ENCODE data around the gene ERVK3-1. TPM values are rescaled to one million over a fixed set of nuclear protein-coding genes. Genes with fewer than 3 reads are reported as not detected.
A peak's percentile ranks its signal among the peaks of the same experiment; 100 is the strongest.

ERVK3-1 gene
- total RNA-seq, 4 donors from 2014 or later: 32.9 to 53.0 (median 38.0) TPM

GRCh38 chr19:58277197-58277596, 28.0 kb upstream of the ERVK3-1 start:
- Histone ChIP-seq H3K4me1 (peaks cover 15 to 35% (median 28%) of the 10 kb centered on the region in 4 donors), H3K27me3 (no peaks in the 10 kb centered on the region), H3K4me3 (peak overlapping the region in 1 of 4 donors; percentile 90), H3K36me3 (peaks cover 6 to 51% (median 21%) of the 10 kb centered on the region in 4 donors), H3K27ac (replicated peaks in 1 of 4) (peak overlapping the region in 2 of 4 donors; percentile 90 to 94), H3K9me3 (peaks cover 0 to 48% (median 39%) of the 10 kb centered on the region in 4 donors)
- TF ChIP-seq POLR2A (IDR thresholded peaks at IDR 0.05; ENCODE audit: low read depth): no peak
- TF ChIP-seq POLR2AphosphoS5 (IDR thresholded peaks at IDR 0.05): no peak
- TF ChIP-seq, protein P1, sequence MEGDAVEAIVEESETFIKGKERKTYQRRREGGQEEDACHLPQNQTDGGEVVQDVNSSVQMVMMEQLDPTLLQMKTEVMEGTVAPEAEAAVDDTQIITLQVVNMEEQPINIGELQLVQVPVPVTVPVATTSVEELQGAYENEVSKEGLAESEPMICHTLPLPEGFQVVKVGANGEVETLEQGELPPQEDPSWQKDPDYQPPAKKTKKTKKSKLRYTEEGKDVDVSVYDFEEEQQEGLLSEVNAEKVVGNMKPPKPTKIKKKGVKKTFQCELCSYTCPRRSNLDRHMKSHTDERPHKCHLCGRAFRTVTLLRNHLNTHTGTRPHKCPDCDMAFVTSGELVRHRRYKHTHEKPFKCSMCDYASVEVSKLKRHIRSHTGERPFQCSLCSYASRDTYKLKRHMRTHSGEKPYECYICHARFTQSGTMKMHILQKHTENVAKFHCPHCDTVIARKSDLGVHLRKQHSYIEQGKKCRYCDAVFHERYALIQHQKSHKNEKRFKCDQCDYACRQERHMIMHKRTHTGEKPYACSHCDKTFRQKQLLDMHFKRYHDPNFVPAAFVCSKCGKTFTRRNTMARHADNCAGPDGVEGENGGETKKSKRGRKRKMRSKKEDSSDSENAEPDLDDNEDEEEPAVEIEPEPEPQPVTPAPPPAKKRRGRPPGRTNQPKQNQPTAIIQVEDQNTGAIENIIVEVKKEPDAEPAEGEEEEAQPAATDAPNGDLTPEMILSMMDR (IDR thresholded peaks at IDR 0.05): no peak
- no peak for TF ChIP-seq EP300 (IDR thresholded peaks at IDR 0.05)
- intact Hi-C loops (cut with DNase I): loop anchor here (10.0 kb wide), 1 partner anchor 92 kb away; the partner anchor contains the start of gene ZNF274
- 93% methylated on average over 3 of the region's 7 CpGs for WGBS
- DNase-seq (ENCODE audit: extremely low spot score): no peak

GRCh38 chr19:58277748-58278540, 27.2 kb upstream of the ERVK3-1 start:
- Histone ChIP-seq H3K9me3 (peaks cover 0 to 40% (median 32%) of the 10 kb centered on the region in 4 donors), H3K4me3 (peak overlapping the region; percentile 78 to 90 (median 84)), H3K27ac (replicated peaks in 1 of 4) (peak overlapping the region; percentile 86 to 94 (median 90)), H3K36me3 (peaks cover 0 to 44% (median 19%) of the 10 kb centered on the region in 4 donors), H3K27me3 (no peaks in the 10 kb centered on the region), H3K4me1 (peaks cover 15 to 35% (median 28%) of the 10 kb centered on the region in 4 donors)
- no peak for DNase-seq (ENCODE audit: extremely low spot score)
- WGBS: 39% methylated on average over 25 of the region's 25 CpGs
- intact Hi-C loops (cut with DNase I): loop anchor here (10.0 kb wide), 1 partner anchor 93 kb away; the partner anchor contains the start of gene ZNF274
- TF ChIP-seq POLR2AphosphoS5 (IDR thresholded peaks at IDR 0.05) (no peak), EP300 (IDR thresholded peaks at IDR 0.05) (no peak), POLR2A (IDR thresholded peaks at IDR 0.05; ENCODE audit: low read depth) (no peak)
- TF ChIP-seq, protein P1 (IDR thresholded peaks at IDR 0.05): no peak

DNA sequence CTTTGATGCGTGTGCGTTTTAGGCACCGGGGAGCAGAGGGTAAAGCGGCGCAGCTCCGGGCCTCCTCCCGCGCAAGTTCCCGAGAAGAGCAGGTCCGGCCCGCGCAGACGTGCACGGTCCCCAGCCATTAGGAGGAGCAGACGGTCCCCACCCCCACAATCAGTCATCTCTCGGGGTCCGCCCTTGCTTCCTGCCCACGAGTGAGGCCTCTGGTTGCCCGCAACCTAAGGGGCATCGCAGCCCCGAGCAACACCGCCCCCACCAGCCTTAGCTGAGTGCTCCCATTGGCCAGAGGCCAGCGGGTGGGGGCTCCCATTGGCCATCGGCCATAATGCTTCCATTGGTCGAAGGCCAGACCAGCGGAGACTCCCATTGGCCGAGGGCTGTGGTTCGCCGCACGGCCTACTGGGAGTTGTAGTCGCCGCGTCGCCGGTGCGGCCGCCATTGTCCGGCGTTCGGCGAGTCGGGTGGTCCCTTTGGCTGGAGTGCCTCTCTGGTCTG, 26.6 kb upstream of the ERVK3-1 start, which contains the start of gene ZNF8:
ZNF8 (plus strand) TSS at position 415 of the 501 bp plus-strand sequence. CDS start 127 bp downstream, outside the sequence.
- peak; percentile 99 for DNase-seq (ENCODE audit: extremely low spot score)
- intact Hi-C loops (cut with DNase I): loop anchor here (10.0 kb wide), 1 partner anchor 94 kb away; the partner anchor contains the start of gene ZNF274
- no peaks in the 10 kb centered on the region for H3K27me3 ChIP-seq
- peaks cover 0 to 38% (median 18%) of the 10 kb centered on the region in 4 donors for H3K36me3 ChIP-seq
- peak within 1 kb of the TSS; percentile 86 to 94 (median 90) for H3K27ac ChIP-seq (replicated peaks in 1 of 4)
- peak within 1 kb of the TSS; percentile 78 to 90 (median 84) for H3K4me3 ChIP-seq
- peak; percentile 92 for TF ChIP-seq POLR2AphosphoS5 (IDR thresholded peaks at IDR 0.05)
- TF ChIP-seq POLR2A (IDR thresholded peaks at IDR 0.05; ENCODE audit: low read depth): no peak
- TF ChIP-seq, protein P1 (IDR thresholded peaks at IDR 0.05): peak in 1 of 3 experiments; percentile 35
- no peak for TF ChIP-seq EP300 (IDR thresholded peaks at IDR 0.05)
- WGBS: 0% methylated on average over 11 of the region's 42 CpGs
- peaks cover 15 to 35% (median 28%) of the 10 kb centered on the region in 4 donors for H3K4me1 ChIP-seq
- peaks cover 0 to 34% (median 25%) of the 10 kb centered on the region in 4 donors for H3K9me3 ChIP-seq

DNA sequence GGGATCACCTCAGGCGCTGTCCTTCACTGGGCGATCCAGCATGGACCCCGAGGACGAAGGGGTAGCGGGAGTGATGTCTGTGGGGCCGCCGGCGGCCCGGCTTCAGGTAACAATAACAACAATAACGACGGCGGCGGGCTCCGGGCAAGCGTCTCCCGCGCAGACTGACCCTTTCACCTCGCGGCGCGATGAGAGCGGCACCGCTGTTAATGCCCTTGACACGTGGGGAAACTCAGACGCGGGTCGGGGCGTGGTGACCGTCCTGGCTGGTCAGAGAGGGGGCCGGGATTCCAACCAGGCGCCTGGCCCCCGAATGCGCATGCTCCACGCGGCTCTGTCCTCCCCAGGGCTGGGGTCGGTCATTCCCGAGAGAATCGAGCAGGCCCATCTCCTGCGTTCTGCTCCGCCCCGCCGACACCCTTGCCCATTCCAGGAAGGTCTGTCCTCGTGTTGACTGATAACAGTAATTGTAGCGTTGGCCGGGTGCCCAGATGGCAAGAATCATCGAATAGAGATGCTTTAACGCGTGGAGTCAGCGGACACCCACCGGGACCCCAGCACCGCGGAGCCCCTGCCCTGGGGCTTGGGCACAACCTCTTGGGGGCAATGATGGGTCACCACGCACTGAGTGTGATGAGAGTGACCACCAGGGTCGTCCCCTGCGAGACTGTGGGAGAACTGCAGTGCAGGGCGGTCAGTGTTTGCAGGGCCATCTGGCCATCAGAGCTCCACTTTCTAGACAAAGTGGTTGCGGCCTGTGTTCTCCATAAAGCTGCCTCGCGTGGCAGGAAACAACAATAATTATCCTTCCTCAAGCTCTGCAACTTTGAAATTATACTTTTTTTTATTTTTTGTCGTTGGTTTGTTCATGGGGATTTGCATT, 25.9 kb upstream of the ERVK3-1 start:
- Histone ChIP-seq H3K4me1 (peaks cover 15 to 35% (median 28%) of the 10 kb centered on the region in 4 donors), H3K27me3 (no peaks in the 10 kb centered on the region), H3K27ac (replicated peaks in 1 of 4) (peak overlapping the region; percentile 86 to 94 (median 90)), H3K9me3 (peaks cover 0 to 27% (median 19%) of the 10 kb centered on the region in 4 donors), H3K4me3 (peak overlapping the region; percentile 78 to 90 (median 84)), H3K36me3 (peaks cover 0 to 33% (median 17%) of the 10 kb centered on the region in 4 donors)
- DNase-seq (ENCODE audit: extremely low spot score): peak; percentile 92
- intact Hi-C loops (cut with DNase I): loop anchor here (10.0 kb wide), 1 partner anchor 94 kb away; the partner anchor contains the start of gene ZNF274
- TF ChIP-seq POLR2A (IDR thresholded peaks at IDR 0.05; ENCODE audit: low read depth): no peak
- no peak for TF ChIP-seq POLR2AphosphoS5 (IDR thresholded peaks at IDR 0.05)
- no peak for TF ChIP-seq EP300 (IDR thresholded peaks at IDR 0.05)
- TF ChIP-seq, protein P1 (IDR thresholded peaks at IDR 0.05): no peak
- WGBS: 4% methylated on average over 29 of the region's 60 CpGs

All from esophagus muscularis mucosa (tissue), 4 donors.